ENCODE measurements around the gene PCSK4.

Gene PCSK4

DNA sequence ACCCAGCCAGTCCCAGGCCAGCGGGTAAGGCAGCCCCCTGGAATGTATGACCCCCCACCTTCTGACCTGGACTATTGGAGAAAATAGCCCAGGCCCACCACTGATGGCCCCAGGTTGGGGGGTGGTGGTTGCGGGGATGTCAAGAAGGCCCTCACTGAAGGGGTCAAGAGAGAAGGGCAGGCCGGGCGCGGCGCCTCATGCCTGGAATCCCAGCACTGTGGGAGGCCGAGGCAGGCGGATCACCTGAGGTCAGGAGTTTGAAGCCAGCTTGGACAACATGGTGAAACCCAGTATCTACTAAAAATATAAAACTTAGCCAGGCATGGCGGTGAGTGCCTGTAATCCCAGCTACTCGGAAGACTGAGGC lies 24.1 kb upstream of the PCSK4 start:
- TF ChIP-seq, protein P1, sequence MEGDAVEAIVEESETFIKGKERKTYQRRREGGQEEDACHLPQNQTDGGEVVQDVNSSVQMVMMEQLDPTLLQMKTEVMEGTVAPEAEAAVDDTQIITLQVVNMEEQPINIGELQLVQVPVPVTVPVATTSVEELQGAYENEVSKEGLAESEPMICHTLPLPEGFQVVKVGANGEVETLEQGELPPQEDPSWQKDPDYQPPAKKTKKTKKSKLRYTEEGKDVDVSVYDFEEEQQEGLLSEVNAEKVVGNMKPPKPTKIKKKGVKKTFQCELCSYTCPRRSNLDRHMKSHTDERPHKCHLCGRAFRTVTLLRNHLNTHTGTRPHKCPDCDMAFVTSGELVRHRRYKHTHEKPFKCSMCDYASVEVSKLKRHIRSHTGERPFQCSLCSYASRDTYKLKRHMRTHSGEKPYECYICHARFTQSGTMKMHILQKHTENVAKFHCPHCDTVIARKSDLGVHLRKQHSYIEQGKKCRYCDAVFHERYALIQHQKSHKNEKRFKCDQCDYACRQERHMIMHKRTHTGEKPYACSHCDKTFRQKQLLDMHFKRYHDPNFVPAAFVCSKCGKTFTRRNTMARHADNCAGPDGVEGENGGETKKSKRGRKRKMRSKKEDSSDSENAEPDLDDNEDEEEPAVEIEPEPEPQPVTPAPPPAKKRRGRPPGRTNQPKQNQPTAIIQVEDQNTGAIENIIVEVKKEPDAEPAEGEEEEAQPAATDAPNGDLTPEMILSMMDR (IDR thresholded peaks at IDR 0.05; ENCODE audit: low read depth, low read length, missing control alignments): no peak
- DNase-seq (ENCODE audit: low read depth): no peak
- H3K4me3 ChIP-seq (ENCODE audit: low read depth, low read length): no peak overlapping the region
- in situ Hi-C loops (cut with HindIII; ENCODE audit: low sequenced_read_pairs): no loop called here

DNA sequence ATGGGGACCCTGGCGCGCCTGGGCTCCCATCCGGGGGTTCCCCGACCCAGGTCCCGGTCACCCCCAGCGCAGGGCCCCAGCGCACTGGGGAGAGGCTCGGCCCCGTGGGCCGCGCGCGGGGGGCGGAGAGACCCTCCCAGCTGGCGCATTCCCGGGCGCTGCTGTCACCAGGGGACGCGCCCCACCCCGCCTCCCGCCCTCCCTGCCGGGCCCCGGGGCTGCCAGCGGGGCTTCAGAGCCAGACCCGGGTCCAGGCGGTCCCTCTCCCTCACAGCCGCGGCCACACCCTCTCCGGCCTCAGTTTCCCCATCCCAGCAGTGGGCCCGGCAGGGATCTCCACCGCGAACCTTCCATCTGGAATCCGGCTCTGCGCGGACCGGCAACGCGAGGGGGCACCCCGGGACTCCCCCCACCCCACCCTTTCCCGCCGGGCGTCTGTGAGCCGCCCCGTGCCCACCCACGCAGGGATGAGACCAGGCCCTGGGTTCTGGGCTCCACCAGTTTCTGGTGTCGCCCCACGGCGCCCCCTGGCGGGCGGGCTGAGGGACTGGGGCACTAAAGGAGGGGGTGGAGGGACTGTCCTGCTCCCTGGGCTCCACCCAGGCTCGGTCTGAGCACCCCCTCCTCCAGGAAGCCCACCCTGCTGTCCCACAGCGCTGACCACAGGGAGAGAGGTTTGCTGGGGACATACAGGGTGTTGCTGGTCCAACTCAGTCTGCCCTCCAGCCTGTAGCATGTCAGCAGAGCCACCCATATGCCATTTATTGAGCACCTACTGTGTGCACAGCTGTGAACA lies 23.5 kb upstream of the PCSK4 start:
- H3K4me3 ChIP-seq (ENCODE audit: low read depth, low read length): peak overlapping the region; percentile 34
- DNase-seq (ENCODE audit: low read depth): no peak
- in situ Hi-C loops (cut with HindIII; ENCODE audit: low sequenced_read_pairs): no loop called here
- TF ChIP-seq, protein P1 (IDR thresholded peaks at IDR 0.05; ENCODE audit: low read depth, low read length, missing control alignments): peak; percentile 43

DNA sequence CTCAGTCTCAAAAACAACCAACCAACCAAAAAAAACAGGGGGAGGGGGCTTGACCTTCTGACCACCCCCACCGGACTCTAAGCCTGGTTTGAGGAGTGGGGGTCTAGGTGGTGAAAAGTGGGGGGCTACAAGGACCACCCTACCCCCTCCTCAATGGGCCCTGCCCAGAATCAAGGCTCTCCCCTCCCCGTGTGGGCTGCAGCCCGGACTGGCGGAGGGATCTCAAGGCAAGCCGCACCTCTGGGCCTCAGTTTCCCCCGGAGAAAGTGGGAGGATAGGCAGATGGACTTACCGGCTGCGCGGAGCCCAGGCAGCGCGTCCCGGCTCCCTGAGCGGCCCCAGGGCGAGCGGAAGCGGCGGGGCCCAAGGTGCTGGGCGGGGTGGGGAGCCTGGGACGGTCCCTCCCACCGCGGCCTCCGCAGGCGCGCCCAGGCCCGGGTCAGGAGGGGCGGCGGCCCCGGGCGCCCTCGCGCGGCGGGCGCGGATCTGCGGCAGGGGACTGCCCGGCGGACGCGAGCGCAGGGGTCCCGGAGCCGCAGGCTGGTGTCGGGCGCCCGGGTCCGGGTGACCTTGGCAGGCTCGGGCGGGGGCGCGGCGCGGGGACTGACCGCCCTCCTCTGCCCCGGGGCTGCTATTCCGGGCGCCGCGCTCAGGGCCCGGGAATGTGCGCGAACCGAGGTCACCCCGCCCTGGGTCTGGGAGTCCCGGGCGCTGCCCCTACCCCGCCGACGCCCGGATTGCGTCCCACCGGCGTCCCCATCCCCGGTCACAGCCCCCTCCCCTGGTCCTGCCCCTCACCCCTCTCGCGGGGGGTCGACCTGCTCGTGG lies 22.7 kb upstream of the PCSK4 start, which contains the start of gene ADAMTSL5:
ADAMTSL5 (minus strand) TSS at position 349 of the 828 bp plus-strand sequence. CDS start 2,076 bp downstream, outside the sequence.
- no peak for DNase-seq (ENCODE audit: low read depth)
- peak within 1 kb of the TSS; percentile 34 for H3K4me3 ChIP-seq (ENCODE audit: low read depth, low read length)
- TF ChIP-seq, protein P1 (IDR thresholded peaks at IDR 0.05; ENCODE audit: low read depth, low read length, missing control alignments): no peak
- in situ Hi-C loops (cut with HindIII; ENCODE audit: low sequenced_read_pairs): no loop called here

DNA sequence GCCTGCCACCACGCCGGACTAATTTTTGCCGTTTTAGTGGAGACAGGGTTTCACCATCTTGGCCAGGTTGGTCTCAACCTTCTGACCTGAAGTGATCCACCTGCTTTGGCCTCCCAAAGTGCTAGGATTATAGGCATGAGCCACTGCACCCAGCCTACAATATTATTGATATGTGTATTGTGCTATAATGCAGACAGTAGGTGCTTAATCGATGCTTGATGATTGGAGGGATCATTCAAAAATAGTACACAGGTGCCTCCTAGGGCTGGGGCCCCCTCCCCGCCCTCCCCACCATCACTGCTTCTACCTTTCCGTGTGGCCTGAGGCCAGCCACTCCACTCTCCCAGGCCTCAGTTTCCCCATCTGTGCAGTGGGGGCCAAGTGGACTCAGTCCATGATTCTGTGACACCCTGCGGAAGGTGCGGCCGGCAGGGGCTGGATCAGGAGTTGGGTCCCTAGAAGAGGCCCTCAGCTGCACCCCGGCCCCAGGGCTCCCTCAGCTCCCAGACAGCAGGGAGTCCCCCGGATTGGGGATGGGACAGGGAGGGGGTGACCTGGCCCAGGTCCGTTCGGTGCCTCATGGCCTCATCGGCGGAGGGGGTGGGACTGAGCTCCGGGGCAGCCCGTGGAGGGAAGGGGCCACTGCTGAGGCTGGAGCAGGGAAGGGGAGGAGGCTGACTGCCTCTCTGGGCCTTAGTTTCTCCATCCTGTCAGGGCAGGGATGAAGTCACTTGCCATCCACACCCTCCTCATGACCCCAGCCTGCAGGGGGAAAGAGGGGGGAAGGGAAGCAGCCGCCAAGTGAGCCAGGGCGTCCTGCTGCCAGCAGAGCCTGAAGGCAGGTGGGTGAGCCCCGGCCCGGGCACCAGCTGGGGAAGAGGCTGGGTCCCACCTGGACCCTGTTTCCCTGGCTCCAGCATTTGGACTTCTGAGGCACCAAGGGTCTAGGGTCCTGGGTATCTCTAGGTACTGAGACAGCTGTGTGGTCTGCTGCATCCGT lies 21.5 kb upstream of the PCSK4 start:
- no peak overlapping the region for H3K4me3 ChIP-seq (ENCODE audit: low read depth, low read length)
- TF ChIP-seq, protein P1 (IDR thresholded peaks at IDR 0.05; ENCODE audit: low read depth, low read length, missing control alignments): no peak
- in situ Hi-C loops (cut with HindIII; ENCODE audit: low sequenced_read_pairs): no loop called here
- DNase-seq (ENCODE audit: low read depth): no peak

DNA sequence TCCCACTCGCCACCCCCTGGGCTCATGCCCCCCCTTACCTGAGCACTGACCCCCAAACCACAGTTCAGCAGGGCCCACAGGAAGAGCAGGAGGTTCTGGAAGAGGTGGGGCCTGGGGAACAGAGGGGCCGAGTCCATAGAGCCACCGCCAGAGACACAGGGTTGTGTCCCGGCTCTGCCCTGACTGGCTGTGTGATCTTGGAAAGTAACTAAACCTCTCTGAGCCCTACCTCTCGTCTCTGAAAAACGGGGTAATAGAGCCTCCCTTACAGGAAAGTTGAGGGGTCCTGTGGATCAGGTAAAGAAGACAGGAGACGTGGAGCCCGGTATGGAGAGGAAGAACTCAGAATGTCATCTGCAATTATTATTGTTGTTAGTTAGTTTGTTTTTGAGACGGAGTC lies 20.7 kb upstream of the PCSK4 start:
- TF ChIP-seq, protein P1 (IDR thresholded peaks at IDR 0.05; ENCODE audit: low read depth, low read length, missing control alignments): no peak
- DNase-seq (ENCODE audit: low read depth): no peak
- in situ Hi-C loops (cut with HindIII; ENCODE audit: low sequenced_read_pairs): no loop called here

DNA sequence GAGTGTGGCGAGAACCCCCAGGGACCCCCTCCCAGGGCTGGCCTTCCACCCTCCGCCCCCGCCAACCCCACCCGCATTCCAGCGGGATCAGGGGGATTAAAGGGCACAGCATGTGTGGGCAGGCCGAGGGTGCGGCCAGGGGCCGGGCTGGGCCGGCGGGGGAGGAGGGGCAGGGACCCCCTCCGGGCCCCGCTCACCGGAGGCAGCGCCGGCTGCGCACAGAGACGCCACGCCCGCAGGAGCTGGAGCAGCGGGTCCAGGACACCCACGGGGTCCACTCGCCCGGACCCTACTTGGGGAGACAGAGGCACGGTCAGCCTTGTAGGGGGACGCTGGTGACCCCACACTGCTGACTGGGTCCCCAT lies 20.3 kb upstream of the PCSK4 start:
- TF ChIP-seq, protein P1 (IDR thresholded peaks at IDR 0.05; ENCODE audit: low read depth, low read length, missing control alignments): no peak
- DNase-seq (ENCODE audit: low read depth): no peak
- no peak overlapping the region for H3K4me3 ChIP-seq (ENCODE audit: low read depth, low read length)
- in situ Hi-C loops (cut with HindIII; ENCODE audit: low sequenced_read_pairs): no loop called here

More for the DNA sequence above, 20.7 kb upstream of the PCSK4 start:
- H3K4me3 ChIP-seq (ENCODE audit: low read depth, low read length): no peak overlapping the region
